D341Med (cell line): ENCODE results near the gene ZNF530.

Source experiments
- DNase-seq: peaks from one replicate; pipeline ENCODE4 v3.0.0; 2012; ENCODE audit warnings: low spot score

ZNF530 gene

GRCh38 chr19:57615346-57615745 lies 15.7 kb downstream of the ZNF530 start:
- DNase-seq, result no peak

GRCh38 chr19:57620673-57621348 lies 21.1 kb downstream of the ZNF530 start:
- no peak for DNase-seq

GRCh38 chr19:57623091-57623490 lies 23.4 kb downstream of the ZNF530 start:
- DNase-seq, result no peak

GRCh38 chr19:57632987-57633831 lies 33.5 kb downstream of the ZNF530 start, which contains the start of gene ZNF211:
TSS of gene ZNF211 (plus strand) at chr19:57633168. CDS start at chr19:57633347, 179 bp downstream.
- DNase-seq, result peak; percentile 96

GRCh38 chr19:57633832-57634131 lies 34.1 kb downstream of the ZNF530 start:
- DNase-seq, result no peak

- DNase-seq, result no peak
Measured at GRCh38 chr19:57637379-57637778, 37.7 kb downstream of the ZNF530 start.

- no peak for DNase-seq
Measured at GRCh38 chr19:57641715-57642234, 42.1 kb downstream of the ZNF530 start.

- no peak for DNase-seq
Measured at GRCh38 chr19:57642396-57643046, 42.8 kb downstream of the ZNF530 start.

- no peak for DNase-seq
Measured at GRCh38 chr19:57643734-57644133, 44.0 kb downstream of the ZNF530 start.

- peak; percentile 60 for DNase-seq
Measured at GRCh38 chr19:57648331-57649003, 48.8 kb downstream of the ZNF530 start.

GRCh38 chr19:57651654-57651996 lies 51.9 kb downstream of the ZNF530 start:
- DNase-seq, result no peak

- no peak for DNase-seq
Measured at GRCh38 chr19:57653689-57654088, 54.0 kb downstream of the ZNF530 start.

GRCh38 chr19:57655443-57655842 lies 55.8 kb downstream of the ZNF530 start:
- DNase-seq, result no peak

- no peak for DNase-seq
Measured at GRCh38 chr19:57656346-57656745, 56.7 kb downstream of the ZNF530 start.
